ENCODE measurements around the gene TRIM48.
"Not testable (repeated sequence)": the region's sequence is repeated elsewhere in the genome, so short reads cannot be mapped to it uniquely, and the experiment has no call there.

TRIM48 gene

GRCh38 chr11:55261855-55262254 lies at the start of gene TRIM48:
Gene TRIM48 (plus strand): TSS chr11:55262155. CDS start chr11:55262268, 113 bp downstream.
- DNase-seq: not testable (repeated sequence)

GRCh38 chr11:55238316-55238715 lies 23.6 kb upstream of the TRIM48 start:
- DNase-seq: not testable (repeated sequence)

- DNase-seq: no peak
Measured at GRCh38 chr11:55263081-55263480, 1.1 kb downstream of the TRIM48 start.

All from hematopoietic multipotent progenitor cell treated with erythropoietin and hydrocortisone succinate and interleukin-3 and kit ligand, for 4 days (in vitro differentiated cells).